ENCODE measurements around the gene KLHL29.

Gene KLHL29

GRCh38 chr2:23757686-23758433 lies 372.9 kb downstream of the KLHL29 start:
- FAIRE-seq: no peak

Data from TTC549 (cell line).